ENCODE measurements around the gene FAM53B. TPM values are rescaled to one million over a fixed set of nuclear protein-coding genes. Genes with fewer than 3 reads are reported as not detected.

Gene FAM53B
- total RNA-seq, 1 donor from 2014 or later, result 9.2 TPM

DNA sequence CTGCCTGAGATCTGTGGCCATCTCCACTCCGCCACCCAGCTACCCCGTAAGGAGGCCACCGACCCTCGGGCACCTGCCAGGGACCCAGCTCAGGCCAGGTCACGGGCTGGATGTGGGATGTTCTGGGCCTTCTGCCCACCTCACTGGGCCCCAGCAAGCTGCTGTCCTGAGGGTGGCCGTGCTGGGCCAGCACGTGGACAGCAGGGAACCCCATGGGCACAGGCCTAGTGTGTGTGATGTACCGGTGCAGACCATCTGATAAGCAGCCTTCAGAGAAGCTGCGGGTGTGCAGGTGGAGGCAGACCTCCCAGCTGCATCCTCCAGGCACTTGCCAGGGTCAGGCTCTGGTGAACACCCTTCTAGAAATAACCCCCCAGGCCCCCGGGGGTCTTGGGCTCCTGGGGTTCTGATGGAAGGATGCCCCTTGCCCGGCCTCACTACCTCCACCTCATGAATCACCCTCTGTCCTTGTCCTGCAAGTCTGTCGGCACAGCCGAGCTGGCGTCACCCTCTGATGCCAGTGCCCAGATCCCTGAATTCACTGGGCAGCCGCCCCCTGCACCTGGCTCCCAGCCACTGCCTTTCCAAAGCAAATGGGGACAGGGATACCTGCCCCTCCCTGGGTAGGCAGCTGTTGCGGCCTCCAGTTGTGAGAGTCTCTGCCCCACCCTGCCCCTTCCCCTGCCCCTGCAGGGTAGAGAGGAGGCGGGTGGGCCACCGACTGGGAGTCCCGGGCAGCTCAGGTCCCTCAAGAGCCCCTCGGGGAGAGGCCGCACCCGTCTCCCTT lies 139.8 kb downstream of the FAM53B start:
- no peak for DNase-seq (ENCODE audit: low read depth)
- H3K4me3 ChIP-seq (ENCODE audit: low read depth, low read length), result no peak overlapping the region
- TF ChIP-seq, protein P1, sequence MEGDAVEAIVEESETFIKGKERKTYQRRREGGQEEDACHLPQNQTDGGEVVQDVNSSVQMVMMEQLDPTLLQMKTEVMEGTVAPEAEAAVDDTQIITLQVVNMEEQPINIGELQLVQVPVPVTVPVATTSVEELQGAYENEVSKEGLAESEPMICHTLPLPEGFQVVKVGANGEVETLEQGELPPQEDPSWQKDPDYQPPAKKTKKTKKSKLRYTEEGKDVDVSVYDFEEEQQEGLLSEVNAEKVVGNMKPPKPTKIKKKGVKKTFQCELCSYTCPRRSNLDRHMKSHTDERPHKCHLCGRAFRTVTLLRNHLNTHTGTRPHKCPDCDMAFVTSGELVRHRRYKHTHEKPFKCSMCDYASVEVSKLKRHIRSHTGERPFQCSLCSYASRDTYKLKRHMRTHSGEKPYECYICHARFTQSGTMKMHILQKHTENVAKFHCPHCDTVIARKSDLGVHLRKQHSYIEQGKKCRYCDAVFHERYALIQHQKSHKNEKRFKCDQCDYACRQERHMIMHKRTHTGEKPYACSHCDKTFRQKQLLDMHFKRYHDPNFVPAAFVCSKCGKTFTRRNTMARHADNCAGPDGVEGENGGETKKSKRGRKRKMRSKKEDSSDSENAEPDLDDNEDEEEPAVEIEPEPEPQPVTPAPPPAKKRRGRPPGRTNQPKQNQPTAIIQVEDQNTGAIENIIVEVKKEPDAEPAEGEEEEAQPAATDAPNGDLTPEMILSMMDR (conservative IDR thresholded peaks at IDR 0.05; ENCODE audit: low read depth, low read length), result no peak

DNA sequence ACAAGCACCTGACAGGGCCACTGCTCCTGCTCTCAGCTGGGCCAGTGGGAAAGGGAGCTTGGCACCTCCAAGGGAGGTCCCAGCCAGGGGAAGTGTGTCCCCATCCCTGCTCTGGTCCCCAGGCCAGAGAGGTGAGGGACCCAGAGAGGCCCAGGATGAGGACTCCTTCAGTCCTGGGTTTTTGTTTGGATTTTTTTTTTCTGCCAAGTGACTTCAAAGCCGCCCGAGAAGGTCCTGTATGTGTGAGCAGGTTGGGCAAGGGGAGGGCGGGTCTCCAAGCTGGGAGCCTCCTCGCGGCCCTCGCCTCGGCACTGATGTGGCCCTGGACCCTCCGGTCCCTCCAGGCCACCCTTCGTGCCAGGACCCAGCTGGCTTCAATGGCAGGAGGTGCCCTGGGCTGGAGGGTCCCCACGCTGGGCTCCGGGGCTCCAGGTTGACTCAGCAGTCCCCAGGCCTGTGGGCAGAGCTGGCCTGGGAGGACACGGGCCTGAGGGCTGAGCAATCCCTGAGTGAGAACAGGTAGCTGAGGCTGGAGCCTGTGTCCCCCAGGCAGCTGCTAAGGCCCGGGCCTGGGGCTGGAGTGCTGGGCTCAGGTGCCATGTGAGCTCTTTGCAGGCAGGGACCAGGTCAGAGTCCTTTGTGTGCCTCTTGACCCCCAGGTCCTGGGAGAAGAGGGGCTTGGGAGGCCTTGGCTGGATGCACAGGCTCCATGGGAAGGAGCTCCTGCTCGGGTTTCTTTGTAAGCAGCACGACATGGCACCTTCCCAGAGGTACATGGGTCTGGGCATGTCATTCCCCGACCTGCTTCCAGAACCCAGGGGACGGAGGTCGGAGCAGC lies 140.6 kb downstream of the FAM53B start:
- TF ChIP-seq, protein P1 (conservative IDR thresholded peaks at IDR 0.05; ENCODE audit: low read depth, low read length), result no peak
- no peak overlapping the region for H3K4me3 ChIP-seq (ENCODE audit: low read depth, low read length)
- no peak for DNase-seq (ENCODE audit: low read depth)

DNA sequence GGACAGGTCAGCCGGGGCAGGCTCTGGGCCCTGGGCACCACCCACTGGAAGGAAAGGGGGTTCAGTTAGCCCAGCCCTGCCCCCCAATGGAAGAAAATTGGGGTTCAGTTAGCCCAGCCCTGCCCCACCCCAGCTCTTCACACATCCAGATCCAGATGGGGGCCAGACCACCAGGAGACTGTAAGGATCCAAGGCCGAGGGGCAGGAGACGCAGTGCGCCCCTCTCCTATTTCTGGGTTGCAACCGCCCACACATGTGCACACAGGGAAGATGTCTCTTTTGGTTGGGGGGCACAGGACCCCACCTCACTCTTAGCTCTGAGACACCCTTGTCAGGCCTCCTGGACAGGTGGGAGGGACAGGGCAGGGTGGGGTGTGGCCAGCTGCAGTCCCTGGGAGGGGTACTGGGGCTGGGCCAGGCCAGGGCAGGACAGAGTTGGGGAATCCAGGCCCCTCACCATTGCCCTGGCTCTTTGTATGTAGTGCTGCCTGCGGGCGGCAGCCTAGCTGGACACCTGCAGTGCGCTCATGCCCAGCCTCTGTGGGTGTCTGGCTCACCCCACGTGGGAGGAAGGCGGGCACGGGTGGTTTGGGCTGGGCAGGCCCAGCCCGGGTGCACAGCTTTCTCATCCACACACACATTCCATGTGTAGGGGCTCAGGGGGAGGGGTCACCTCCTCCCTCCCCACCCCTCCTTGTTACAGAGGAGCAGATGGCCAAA lies 141.4 kb downstream of the FAM53B start:
- DNase-seq (ENCODE audit: low read depth), result no peak
- TF ChIP-seq, protein P1 (conservative IDR thresholded peaks at IDR 0.05; ENCODE audit: low read depth, low read length), result no peak
- no peak overlapping the region for H3K4me3 ChIP-seq (ENCODE audit: low read depth, low read length)

- DNase-seq (ENCODE audit: low read depth), result no peak
- no peak overlapping the region for H3K4me3 ChIP-seq (ENCODE audit: low read depth, low read length)
- TF ChIP-seq, protein P1 (conservative IDR thresholded peaks at IDR 0.05; ENCODE audit: low read depth, low read length), result no peak
Measured at GRCh38 chr10:124602121-124602561, 142.0 kb downstream of the FAM53B start.

DNA sequence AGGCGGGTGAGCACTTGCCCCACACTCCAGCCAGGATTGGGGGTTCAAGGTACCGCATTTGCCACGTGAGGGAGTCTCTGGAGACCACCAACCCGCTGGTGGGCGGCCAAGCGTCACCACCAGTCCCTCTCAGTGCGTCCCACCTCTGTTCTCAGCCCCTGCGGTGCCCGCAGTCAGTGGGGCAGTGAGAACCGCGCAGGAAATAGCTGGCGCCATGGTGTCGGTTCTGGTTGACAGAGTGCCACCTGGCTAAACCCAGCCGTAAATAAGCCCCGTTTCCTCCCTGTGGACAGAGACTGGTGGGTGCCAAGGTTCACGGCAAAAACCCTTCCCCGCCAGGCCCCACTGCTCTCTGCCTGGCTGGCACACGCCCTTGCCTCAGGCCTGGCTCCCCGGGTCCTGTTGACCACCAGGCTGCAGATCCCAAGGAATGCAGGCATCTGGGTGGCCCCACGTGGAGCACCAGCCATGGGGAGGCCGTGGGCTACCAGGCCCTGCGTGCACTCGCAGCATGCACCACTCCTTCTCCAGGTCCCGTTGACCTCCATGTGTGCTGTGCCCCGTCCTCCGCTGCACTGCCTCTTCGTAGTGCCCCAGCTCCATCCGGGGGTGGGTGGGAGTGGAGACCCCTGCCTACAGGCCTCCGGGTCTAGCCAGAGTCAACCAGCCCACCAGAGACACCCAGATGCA lies 142.6 kb downstream of the FAM53B start:
- TF ChIP-seq, protein P1 (conservative IDR thresholded peaks at IDR 0.05; ENCODE audit: low read depth, low read length), result no peak
- no peak overlapping the region for H3K4me3 ChIP-seq (ENCODE audit: low read depth, low read length)
- DNase-seq (ENCODE audit: low read depth), result no peak

- TF ChIP-seq, protein P1 (conservative IDR thresholded peaks at IDR 0.05; ENCODE audit: low read depth, low read length), result no peak
- H3K4me3 ChIP-seq (ENCODE audit: low read depth, low read length), result no peak overlapping the region
- no peak for DNase-seq (ENCODE audit: low read depth)
Measured at GRCh38 chr10:124601016-124601415, 143.2 kb downstream of the FAM53B start.
